Prostate gland (tissue), 2 donors: ENCODE measurements around the gene PLCH1. TPM values are rescaled to one million over a fixed set of nuclear protein-coding genes. Genes with fewer than 3 reads are reported as not detected.

Experiments used
- DNase-seq: peaks from one replicate; pipeline ENCODE4 v3.0.0-alpha.2; 2019; ENCODE audit warnings: low spot score
- H3K27ac ChIP-seq, 2 donors: fragments of 200-600 bp; sonication (generic); 2 replicates each; pipeline ENCODE4 v1.5.1; 2017 to 2019
- H3K27me3 ChIP-seq: fragments of 200-600 bp; sonication (generic); replicated peaks from 2 replicates; pipeline ENCODE4 v1.5.1; 2019; ENCODE audit not compliant: insufficient read depth
- H3K36me3 ChIP-seq, 2 donors: fragments of 200-600 bp; sonication (generic); 1 replicate in 1 of 2; 2 replicates in 1 of 2; pipeline versions ENCODE4 v1.5.1 to v1.8.1; 2017 to 2019
- H3K4me1 ChIP-seq: fragments of 200-600 bp; sonication (generic); replicated peaks from 2 replicates; pipeline ENCODE4 v1.5.1; 2019
- H3K4me3 ChIP-seq, 2 donors: fragments of 200-600 bp; sonication (generic); 2 replicates each; pipeline ENCODE4 v1.5.1; 2017 to 2019
- H3K9me3 ChIP-seq: fragments of 200-600 bp; sonication (generic); 2 replicates; pipeline ENCODE4 v1.5.1; 2017
- CTCF ChIP-seq, 4 experiments: fragments of 200-600 bp in 2 of 4; fragments of 450-650 bp in 2 of 4; sonication (generic) in 2 of 4; IDR thresholded peaks; 1 replicate in 3 of 4; 2 replicates in 1 of 4; pipeline ENCODE4 v1.5.1; 2016 to 2019; ENCODE audit warnings: antibody characterized with exemption in 4 of 4, mild to moderate bottlenecking in 2 of 4, moderate library complexity in 2 of 4
- POLR2A ChIP-seq: fragments of 450-650 bp; IDR thresholded peaks from one replicate; pipeline ENCODE4 v1.6.1; 2016; ENCODE audit warnings: antibody characterized with exemption, mild to moderate bottlenecking
- POLR2AphosphoS5 ChIP-seq: sonication (generic); formaldehyde crosslinking; IDR thresholded peaks from one replicate; pipeline ENCODE4 v1.6.1; 2017; ENCODE audit warnings: antibody characterized with exemption
- WGBS: methylation state at CpG from one replicate; pipeline ENCODE4 v1.1.5; 2018; 5-methylcytosine and 5-hydroxymethylcytosine counted together
- intact Hi-C: fragments of 100-400 bp; cut with DNase I; formaldehyde crosslinking; loops from one replicate; pipeline ENCODE4 v1.14.2; 2022
- small RNA-seq, 2 donors: library from RNA; depleted of rRNA; stranded (forward); fragments of <200 nt; gene quantifications; one replicate each; pipeline ENCODE3, GENCODE V24; 2016
- total RNA-seq, 2 donors: library from RNA; depleted of rRNA; stranded (reverse); fragments of >200 nt; gene quantifications; one replicate each; pipeline ENCODE4 v1.1.0, GENCODE V29; 2016

Gene PLCH1
- total RNA-seq, 2 donors from 2014 or later: 0.64 to 12.2 TPM

GRCh38 chr3:155327430-155327829 is 417.4 kb downstream of the PLCH1 start:
- no peak for DNase-seq
- Histone ChIP-seq H3K4me3 (no peak overlapping the region), H3K27ac (no peak overlapping the region), H3K36me3 (no peaks in the 10 kb centered on the region), H3K4me1 (no peaks in the 10 kb centered on the region), H3K9me3 (no peaks in the 10 kb centered on the region), H3K27me3 (no peaks in the 10 kb centered on the region)
- 100% methylated on average over 1 of the region's 1 CpG for WGBS
- intact Hi-C loops: loop anchor here (10.0 kb wide), 1 partner anchor 993 kb away; no protein-coding TSS in a partner anchor
- no peak for TF ChIP-seq CTCF (IDR thresholded peaks at IDR 0.05)
- no peak for TF ChIP-seq POLR2A
- no peak for TF ChIP-seq POLR2AphosphoS5

- Histone ChIP-seq H3K9me3 (no peaks in the 10 kb centered on the region), H3K4me3 (no peak overlapping the region), H3K27ac (no peak overlapping the region), H3K36me3 (no peaks in the 10 kb centered on the region), H3K4me1 (no peaks in the 10 kb centered on the region), H3K27me3 (no peaks in the 10 kb centered on the region)
- DNase-seq: no peak
- TF ChIP-seq POLR2AphosphoS5 (no peak), CTCF (IDR thresholded peaks at IDR 0.05) (no peak), POLR2A (no peak)
- WGBS: 47% methylated on average over 4 of the region's 4 CpGs
- intact Hi-C loops: loop anchor here (10.0 kb wide), 1 partner anchor 992 kb away; no protein-coding TSS in a partner anchor
These were observed 418.0 kb downstream of the PLCH1 start for GRCh38 chr3:155326901-155327300.

- no peak for DNase-seq
- intact Hi-C loops: loop anchor here (10.0 kb wide), 1 partner anchor 991 kb away; no protein-coding TSS in a partner anchor
- Histone ChIP-seq H3K27ac (no peak overlapping the region), H3K4me1 (no peaks in the 10 kb centered on the region), H3K9me3 (no peaks in the 10 kb centered on the region), H3K27me3 (no peaks in the 10 kb centered on the region), H3K36me3 (no peaks in the 10 kb centered on the region), H3K4me3 (no peak overlapping the region)
- TF ChIP-seq CTCF (IDR thresholded peaks at IDR 0.05) (no peak), POLR2AphosphoS5 (no peak), POLR2A (no peak)
- WGBS: 86% methylated on average over 5 of the region's 5 CpGs
These were observed 418.6 kb downstream of the PLCH1 start for GRCh38 chr3:155326244-155326643.

Small RNAs within 50 kb of the gene (small RNA-seq; reads per million reads assigned to genes)
- gene AC108729.3 (0 reads per million in 2 donors), gene RN7SL715P (0 reads per million in 2 donors)

Other genes starting within 250 kb of the PLCH1 start
- 1 to 10 TPM; 4.9 to 7.6 TPM for gene C3orf33, start 61.2 kb upstream of the PLCH1 start, total RNA-seq
- 10 to 100 TPM; 43.4 to 43.9 TPM for gene SLC33A1, start 109.4 kb upstream of the PLCH1 start, total RNA-seq
- gene GMPS, start 125.6 kb upstream of the PLCH1 start, total RNA-seq: 10 to 100 TPM; 24.7 to 51.0 TPM